Kasumi-1 (cell line): ENCODE results near the gene FAM228B.
A peak's percentile ranks its signal among the peaks of the same experiment; 100 is the strongest.
"Not testable (repeated sequence)": the region's sequence is repeated elsewhere in the genome, so short reads cannot be mapped to it uniquely, and the experiment has no call there.

Experiments used
- DNase-seq, 2 experiments: peaks; one replicate each; lab custom pipeline; 2025; lab: John Stamatoyannopoulos, UW

FAM228B gene

DNA sequence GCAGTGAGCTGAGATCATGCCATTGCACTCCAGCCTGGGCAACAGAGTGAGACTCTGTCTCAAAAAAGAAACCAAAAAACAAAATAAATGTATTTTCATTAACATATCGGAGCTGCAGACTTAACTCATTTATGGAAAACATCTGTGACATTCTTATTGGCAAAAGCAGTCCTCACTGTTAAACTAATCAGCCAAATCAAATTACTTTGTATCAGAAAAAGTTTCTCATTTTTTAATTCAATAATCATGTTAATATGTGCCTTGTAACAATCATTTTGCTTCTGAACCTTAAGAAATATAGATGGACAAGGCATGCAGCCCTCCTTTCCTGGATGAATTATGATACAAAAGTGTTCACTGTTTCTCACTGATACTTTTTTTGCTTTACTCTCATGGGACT is 20.6 kb upstream of the FAM228B start:
- no peak for DNase-seq

DNA sequence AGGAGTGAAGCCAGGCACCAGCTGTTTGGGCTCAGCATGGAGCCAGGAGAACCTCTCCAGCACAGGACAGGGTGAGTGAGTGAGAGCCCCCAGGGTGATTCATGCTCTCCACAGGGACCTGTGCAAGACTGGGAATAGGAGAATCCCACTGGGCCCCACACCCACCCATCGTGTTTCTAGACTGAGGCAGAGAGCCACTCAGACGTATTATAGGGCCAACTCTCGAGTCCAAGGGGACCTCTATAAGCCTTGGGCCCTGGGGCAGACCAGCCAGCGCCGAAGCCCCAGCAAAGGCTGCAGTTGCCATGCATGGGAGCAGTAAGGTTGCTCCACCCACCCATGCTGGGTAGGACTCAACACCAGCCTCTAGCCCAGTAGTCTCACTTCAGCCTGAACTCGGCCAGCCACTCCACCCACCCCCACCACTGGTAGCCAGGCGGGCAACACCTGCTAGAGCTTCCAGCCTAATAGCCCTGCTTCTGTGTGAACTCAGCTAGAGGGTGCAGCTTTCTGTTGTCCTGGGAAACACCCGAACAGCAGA is 19.1 kb upstream of the FAM228B start:
- no peak for DNase-seq

DNA sequence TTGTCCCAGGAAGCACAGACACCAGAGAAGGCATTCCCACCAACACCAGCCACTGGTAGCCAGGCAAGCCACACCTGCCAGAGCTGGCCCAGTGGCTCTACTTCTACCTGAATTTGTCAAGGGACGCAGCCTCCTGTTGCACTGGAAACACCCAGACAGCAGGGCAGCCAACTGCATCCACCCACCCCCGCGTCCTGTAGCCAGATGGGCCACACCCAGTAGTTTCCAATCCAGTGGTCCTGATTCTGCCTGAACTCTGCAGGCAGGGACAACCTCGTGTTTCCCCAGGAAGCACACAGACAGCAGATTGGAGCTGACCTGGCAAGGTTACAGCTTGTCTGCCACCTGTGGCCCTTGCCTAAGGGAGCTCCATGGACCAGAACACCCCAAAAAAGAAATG is 18.4 kb upstream of the FAM228B start:
- no peak for DNase-seq

DNA sequence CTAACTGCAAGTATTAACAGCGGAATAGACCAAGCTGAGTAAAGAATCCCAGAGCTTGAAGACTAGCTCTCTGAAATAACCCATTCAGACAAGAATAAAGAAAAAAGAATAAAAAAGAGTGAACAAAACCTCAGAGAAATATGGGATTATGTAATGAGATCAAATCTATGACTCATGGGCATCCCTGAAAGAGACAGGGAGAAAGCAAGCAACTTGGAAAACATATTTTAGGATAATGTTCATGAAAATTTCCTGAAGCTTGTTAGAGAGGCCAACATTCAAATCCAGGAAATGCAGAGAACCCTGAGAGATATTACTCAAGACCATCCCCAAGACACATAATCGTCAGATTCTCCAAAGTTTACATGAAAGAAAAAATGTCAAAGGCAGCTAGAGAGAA is 17.5 kb upstream of the FAM228B start:
- no peak for DNase-seq

DNA sequence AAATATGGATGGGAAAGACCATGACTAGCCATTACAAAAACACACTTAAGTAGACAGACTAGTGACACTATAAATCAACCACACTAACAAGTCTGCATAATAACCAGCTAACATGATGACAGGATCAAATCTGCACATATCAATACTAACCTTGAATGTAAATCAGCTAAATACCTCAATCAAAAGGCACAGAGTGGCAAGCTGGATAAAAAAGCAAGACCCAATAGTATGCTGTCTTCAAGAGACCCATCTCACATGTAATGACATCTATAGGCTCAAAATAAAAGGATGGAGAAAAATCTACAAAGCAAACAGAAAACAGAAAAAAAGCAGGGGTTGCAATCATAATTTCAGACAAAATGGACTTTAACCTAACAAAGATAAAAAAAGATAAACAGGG is 16.5 kb upstream of the FAM228B start:
- DNase-seq = no peak

DNA sequence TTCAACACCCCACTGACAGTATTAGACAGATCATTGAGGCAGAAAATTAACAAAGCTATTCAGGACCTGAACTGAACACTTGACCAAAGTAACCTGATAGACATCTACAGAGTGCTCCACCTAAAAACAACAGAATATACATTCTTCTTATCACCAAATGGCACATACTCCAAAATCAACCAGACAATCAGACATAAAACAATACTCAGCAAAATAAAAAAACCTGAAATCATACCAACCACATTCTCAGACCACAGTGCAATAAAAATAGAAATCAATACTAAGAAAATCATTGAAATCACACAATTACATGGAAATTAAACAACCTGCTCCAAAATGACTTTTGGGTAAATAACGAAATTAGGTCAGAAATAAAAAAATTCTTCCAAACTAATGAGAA is 15.9 kb upstream of the FAM228B start:
- DNase-seq = no peak

DNA sequence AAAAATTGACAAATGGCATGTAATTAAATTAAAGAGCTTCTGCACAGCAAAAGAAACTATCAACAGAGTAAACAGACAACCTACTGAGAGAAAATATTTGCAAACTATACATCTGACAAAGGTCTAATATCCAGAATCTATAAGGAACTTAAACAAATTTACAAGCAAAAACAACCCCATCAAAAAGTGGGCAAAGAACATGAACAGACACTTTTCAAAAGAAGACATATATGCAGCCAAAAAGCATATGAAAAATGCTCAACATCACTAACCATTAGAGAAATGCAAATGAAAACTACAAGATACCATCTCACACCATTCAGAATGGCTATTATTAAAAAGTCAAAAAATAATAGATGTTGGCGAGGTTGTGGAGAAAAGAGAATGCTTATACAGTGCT is 13.8 kb upstream of the FAM228B start:
- DNase-seq = not testable (repeated sequence)

DNA sequence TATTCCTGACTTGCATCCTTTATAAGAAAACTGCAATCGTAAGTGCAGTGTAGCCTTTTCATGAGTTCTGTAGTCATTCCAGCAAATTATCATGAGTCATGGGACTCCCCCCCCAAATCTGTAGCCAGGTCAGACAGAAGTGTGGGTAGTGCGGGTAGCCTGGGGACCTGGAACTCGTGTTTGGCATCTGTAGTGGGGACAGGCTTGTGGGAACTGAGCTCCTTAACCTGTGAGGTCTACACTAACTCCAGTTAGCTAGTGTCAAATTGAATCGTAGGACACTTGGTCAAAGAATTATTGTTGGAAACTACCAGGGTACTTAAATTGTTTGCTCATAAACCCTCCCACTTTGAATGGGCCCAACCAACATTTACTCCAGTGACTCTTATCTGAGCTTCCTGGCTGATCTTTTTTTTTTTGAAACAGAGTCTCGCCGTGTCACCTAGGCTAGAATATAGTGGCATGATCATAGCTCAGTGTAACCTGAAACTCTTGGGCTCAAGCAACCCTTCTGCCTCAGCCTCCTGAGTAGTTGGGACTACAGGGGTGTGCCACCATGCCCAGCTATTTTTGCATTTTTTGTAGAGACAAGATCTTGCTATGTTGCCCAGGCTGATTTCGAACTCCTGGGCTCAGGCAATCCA is 12.5 kb upstream of the FAM228B start:
- DNase-seq = no peak

DNA sequence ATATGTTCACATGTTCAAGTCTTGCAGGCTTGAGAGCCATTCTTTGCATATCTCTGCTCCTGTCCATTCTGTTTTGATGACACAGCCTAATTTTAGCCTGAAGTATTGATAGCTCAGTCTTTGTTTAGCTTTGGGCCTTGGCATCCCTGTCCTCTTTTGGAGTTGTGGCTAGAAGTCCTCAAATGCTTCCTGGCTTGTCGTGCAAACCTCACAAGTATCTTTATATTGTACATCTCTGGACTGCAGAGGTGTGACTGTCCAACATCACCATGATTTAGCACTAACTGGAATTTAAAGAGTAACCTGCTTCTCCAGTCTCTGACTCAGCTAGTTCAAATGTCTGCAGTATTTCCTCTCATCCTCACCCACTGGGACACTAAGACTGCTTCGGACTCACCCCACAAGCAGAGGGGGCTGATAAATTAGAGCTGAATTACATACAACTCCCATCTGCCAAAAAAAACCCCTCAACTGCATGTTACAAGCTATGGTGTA is 11.8 kb upstream of the FAM228B start:
- no peak for DNase-seq

DNA sequence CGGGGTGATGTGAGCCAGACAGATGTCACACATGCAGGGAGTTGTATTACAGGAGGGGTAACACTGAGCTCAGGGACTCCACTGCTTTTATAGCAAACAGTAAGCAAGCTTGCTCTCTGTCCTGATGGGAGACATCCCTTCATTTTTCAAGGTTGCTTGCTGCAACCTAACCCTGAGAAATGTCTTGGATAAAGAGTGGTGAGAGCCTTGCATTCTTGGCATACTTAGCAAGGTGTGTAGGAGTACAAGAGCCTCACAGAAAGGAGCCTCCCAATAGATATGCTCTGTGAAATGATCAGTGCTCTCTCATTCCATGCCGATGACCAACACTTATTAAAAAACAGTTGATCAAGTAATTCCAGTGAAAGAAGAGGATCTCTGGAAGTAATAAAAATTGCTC is 8.2 kb upstream of the FAM228B start:
- no peak for DNase-seq

DNA sequence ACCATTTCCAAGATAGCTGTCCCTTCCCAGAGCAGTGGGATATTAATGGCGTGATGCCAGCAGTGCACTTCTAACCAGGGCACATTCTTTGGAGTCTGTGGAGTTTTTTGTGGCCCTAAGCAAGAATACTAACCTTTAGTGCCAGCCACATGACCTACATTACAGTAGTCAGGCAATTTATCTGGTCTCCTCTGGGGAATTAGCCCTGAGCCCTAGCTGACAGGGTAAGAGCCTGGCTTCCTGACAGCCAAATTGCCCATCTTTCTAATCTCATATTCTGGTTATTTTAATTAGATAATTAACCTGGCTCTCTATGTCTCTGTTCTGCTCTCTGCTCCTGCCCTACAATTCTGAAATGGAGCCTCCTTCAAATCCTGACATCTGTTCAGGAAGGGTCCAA is 5.4 kb upstream of the FAM228B start:
- DNase-seq = no peak

DNA sequence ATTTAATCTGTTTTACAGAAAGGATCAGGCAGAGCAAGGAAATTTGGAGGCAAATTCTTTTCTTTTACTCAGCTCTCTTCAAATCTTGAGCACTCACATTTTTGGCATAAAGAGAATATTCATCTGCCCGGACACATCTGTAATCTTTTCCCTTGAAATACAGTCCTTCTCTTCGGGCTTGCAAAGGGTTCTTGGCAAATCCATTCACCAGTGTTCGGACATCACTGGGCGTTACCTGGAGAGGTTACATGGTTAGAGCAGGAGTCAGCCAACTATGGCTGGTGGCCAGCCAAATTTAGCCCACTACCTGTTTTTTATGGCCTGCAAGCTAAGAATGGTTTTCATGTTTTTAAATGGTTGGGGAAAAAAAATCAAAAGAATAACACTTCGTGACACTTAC is 2.2 kb upstream of the FAM228B start:
- DNase-seq = no peak

DNA sequence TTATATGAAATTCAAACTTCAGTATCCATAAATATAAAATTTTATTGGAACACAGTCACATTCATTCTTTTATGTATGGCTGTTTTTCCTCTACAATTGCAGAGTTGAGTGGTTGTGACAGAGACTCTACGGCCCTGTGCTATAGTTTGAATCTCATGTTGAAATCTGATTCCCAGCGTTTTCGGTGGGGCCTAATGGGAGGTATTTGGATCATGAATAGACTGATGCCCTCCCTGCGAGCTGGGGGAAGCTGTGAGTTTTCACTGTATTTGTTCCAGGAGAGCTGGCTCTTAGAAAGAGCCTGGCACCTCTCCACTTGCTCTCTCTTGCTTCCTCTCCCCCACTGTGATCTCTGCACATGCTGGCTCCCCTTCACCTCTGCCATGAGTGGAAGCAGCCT is 1.8 kb upstream of the FAM228B start:
- no peak for DNase-seq

DNA sequence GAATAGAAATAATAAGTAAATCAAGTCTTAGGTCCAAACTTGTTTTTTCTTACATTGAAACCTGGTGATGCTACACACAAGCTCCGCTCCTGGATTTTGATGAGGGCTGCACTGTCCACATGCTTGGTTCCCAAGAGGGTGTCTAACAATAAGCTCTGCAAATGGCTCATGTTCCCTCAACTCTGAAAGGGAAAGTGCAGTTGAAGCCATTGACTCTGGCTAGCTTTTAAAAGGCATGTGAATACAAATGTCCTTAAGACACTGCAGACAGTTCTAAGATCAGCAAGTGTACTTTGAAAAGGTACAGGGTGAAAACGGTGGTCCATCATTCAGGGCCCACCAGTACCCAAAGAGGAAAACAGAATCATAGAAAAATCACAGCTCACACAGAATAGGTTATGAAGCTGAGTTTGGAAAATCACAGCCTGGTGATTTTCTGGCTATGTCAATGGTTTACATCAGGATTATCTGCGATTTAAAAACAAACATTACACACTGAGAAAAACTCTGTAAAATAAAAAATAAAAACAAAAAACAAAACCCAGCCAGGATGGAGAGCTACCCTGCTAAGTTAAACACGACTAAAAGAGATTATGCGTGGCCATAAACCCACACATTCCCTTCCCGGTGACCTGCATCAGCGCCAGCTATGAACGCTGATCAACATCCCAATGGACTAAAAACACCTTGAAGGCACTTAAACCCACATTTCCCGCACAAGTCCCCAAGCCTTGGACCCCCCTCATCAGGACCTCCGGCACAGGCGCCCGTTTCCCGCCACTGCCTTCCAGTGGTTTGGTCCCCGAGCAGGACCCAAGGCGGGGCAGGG is 689 bp upstream of the FAM228B start:
- DNase-seq = peak in 1 of 2 experiments; percentile 52

DNA sequence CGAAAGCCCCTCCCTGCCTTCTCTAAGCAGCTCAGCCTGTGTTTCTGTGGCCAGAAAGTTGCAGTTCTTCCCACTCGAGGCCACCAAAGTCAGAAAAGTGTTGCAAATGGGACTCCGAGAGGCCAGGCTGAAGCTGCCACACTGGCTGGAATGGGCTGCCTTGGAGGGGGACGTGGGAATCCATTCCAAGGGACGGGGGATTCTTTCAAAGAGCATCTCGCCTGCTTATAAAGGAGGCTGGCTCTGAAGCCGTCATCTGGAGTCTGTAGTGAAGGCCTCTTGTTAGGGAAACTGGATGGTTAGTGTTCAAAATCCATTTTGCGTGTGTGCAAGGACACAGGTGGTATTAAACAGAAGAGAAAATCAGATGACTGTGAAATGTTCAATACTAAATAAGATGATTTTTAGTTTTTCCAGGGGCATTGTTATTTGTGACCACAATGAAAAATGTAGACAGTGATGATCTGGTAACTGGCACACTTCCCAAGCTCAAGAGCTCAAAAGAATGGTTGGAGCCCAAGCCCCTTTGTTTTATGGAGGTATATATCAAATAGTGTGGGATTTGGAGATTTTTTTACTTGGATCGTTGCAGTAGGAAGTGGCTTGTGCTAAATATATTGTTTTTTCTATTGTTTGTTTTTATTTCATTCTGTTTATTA is 782 bp downstream of the FAM228B start:
- DNase-seq = peak; percentile 40 to 56

DNA sequence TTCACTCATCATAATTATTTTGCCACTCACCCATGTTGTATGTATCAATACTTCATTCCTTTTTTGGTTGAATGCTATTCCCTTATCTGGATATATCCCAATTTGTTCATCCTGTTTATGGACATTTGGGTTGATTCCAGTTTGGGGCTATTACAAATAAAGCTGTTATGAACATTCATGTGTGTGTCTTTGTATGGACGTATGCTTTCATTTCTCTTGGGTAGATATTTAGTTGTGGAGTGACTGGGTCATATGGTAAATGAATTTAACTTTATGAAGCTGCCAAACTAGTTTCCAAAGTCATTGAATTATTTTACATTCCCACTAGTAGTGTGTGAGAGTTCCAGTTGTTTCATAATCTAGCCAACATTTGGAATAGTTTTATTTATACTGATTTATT is 2.7 kb downstream of the FAM228B start:
- DNase-seq = no peak

DNA sequence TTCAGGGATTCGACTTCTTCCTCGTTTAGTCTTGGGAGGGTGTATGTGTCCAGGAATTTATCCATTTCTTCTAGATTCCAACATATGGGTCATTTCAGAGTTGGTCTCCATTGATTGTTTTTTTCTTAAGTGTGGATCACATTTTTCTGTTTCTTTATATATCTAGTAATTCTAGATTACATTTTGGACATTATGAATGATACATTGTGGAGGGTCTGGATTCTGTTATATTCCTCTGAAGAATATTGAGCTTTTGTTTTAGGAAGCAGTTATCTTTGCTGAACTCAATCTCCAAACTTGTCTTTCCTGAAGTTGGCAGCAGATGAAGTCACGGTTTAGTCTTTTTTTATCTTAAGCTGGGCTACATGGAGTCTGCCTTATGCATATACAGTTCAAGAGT is 9.3 kb downstream of the FAM228B start:
- DNase-seq = no peak

DNA sequence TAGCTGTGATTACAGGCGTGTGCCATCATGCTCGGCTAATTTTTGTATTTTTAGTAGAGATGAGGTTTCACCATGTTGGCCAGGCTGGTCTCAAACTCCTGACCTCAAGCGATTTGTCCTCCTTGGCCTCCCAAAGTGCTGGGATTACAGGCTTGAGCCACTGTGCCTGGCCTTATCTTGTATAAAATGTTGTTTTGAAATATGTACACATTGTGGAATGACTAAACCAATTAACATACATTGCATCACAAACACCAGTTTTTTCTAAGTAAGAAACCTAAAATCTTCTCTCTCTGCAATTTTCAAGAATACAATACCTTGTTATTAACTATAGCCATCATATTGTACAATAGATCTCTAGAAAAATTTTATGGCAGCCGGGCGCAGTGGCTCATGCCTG is 17.0 kb downstream of the FAM228B start:
- not testable (repeated sequence) for DNase-seq

DNA sequence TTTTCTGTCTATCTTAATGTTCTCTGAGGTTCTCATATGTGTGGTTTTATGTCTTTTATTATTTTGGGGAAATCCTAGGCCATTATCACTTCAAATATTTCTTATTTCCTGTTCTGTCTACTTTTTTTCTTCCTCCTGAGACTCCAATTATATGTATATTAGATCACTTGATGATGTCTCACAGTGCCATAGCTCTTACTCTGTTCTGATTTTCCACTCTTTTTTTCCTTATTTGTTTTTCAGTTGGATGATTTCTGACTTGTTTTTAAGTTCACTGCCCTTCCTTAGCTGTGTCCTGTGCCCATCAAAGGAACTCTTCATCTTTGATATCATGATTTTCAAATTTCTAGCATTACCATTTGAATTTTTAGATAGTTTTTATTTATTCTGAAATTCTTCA is 24.1 kb downstream of the FAM228B start:
- no peak for DNase-seq

DNA sequence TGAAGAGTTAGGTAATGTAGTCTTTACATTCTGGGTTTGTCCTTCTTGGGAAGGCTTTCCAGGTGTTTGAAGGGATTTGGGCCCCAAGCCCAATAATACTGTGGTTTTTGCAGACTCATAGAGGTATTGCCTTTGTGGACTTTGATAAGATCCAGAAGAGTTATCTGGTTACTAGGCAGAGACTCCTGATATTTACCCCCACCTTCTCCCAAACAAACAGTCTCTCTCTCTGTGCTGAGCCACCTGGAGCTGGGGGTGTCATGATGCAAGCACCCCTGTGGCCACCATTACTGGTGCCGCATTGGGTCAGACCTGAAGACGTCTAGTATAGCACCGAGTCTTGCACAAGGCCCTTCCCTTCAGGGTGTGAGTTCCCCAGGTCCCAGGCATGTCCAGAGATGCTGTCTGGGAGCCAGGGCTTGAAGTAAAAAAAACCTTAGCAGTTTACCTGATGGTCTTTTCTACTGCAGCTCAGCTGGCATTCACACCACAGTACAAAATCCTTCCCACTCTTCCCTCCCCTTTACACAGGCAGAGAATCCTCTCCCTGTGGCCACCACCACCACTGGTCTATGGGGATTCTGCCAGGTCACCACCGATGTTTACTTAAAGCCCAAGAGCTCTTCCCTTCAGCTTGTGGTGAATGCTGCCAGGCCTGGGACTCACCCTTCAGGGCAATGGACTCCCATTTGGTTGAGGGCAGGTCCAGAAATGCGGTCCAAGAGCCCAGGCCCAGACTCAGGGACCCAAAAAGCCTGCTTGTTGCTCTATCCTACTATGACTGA is 29.3 kb downstream of the FAM228B start:
- no peak for DNase-seq

DNA sequence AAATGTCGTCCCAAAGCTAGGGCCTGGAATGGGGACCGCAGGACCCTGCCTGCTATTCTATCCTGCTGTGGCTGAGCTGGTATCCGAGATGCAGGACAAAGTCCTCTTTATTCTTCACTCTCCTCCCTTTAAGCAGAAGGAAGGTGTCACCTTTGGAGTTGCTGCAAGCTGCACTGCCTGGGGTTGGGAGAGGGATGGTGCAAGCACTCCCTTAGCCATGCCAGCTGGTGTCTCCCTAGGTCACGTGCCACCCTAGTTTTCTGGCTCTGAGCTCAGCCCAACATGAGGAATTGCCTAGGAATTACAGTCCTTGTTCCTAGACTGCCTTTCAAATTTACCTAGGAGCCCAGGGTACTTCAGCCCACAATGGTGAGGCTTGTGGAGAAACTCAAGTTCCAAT is 30.2 kb downstream of the FAM228B start:
- DNase-seq = no peak

DNA sequence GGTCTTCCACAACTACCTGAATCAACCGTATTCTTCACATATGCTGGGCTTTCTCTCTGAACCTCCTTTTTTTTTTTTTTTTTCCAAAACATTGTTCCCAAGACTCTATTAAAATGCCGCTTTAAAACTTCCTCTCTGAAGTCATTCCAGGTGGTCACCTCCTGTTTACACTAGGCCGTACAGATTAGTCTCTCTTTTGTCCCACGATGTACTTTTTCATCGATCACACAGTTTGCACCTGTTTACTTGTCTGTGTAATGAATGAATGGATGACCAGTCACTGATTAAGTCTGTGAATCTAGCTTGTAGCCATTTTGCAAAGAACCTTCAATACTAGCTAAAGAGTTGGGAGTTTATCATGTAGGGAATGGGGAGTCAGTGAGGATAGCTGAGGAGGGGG is 34.9 kb downstream of the FAM228B start:
- DNase-seq = no peak
